Measurements from ENCODE around the gene ABCG1.
A peak's percentile ranks its signal among the peaks of the same experiment; 100 is the strongest.

Gene ABCG1

GRCh38 chr21:42215942-42216725 is 2.8 kb upstream of the ABCG1 start:
- DNase-seq, result no peak

- DNase-seq, result no peak
Measured at GRCh38 chr21:42216726-42217572, 2.0 kb upstream of the ABCG1 start.

- no peak for DNase-seq
Measured at GRCh38 chr21:42219606-42220137, 732 bp downstream of the ABCG1 start.

- DNase-seq, result peak; percentile 19
Measured at GRCh38 chr21:42220138-42220701, 1.3 kb downstream of the ABCG1 start.

GRCh38 chr21:42221581-42222345 is 2.8 kb downstream of the ABCG1 start:
- no peak for DNase-seq

GRCh38 chr21:42222386-42222785 is 3.4 kb downstream of the ABCG1 start:
- no peak for DNase-seq

- DNase-seq, result no peak
Measured at GRCh38 chr21:42222821-42223390, 4.0 kb downstream of the ABCG1 start.

- no peak for DNase-seq
Measured at GRCh38 chr21:42223826-42224575, 5.1 kb downstream of the ABCG1 start.

GRCh38 chr21:42225042-42225441 is 6.1 kb downstream of the ABCG1 start:
- DNase-seq, result no peak

- DNase-seq, result no peak
Measured at GRCh38 chr21:42225571-42226155, 6.7 kb downstream of the ABCG1 start.

GRCh38 chr21:42226626-42227025 is 7.7 kb downstream of the ABCG1 start:
- no peak for DNase-seq

GRCh38 chr21:42227909-42228708 is 9.2 kb downstream of the ABCG1 start:
- no peak for DNase-seq

GRCh38 chr21:42228709-42229220 is 9.8 kb downstream of the ABCG1 start:
- DNase-seq, result no peak

- DNase-seq, result no peak
Measured at GRCh38 chr21:42229676-42230075, 10.7 kb downstream of the ABCG1 start.

- DNase-seq, result no peak
Measured at GRCh38 chr21:42230178-42230577, 11.2 kb downstream of the ABCG1 start.

GRCh38 chr21:42230636-42231035 is 11.7 kb downstream of the ABCG1 start:
- no peak for DNase-seq

GRCh38 chr21:42231756-42232155 is 12.8 kb downstream of the ABCG1 start:
- no peak for DNase-seq

- DNase-seq, result peak; percentile 34
Measured at GRCh38 chr21:42232176-42232825, 13.4 kb downstream of the ABCG1 start.
